Keratinocyte (primary cell): ENCODE results near the gene TYW1B.
"Not testable (repeated sequence)": the region's sequence is repeated elsewhere in the genome, so short reads cannot be mapped to it uniquely, and the experiment has no call there.

Source experiments
- EZH2 ChIP-seq: IDR thresholded peaks from one replicate; pipeline ENCODE4 v1.6.1; 2012; ENCODE audit warnings: inconsistent platforms, mild to moderate bottlenecking, low read length, moderate library complexity
- TF ChIP-seq, protein P1 (sequence below), 3 experiments: IDR thresholded peaks in 1 of 3; conservative IDR thresholded peaks in 1 of 3; optimal IDR thresholded peaks in 1 of 3; 2 replicates in 2 of 3; 3 replicates in 1 of 3; pipeline versions ENCODE3 to v1.5.1; 2011; ENCODE audit warnings: low read length in 3 of 3, mild to moderate bottlenecking in 3 of 3, moderate library complexity in 2 of 3, control low read depth in 1 of 3, inconsistent platforms in 1 of 3; ENCODE audit not compliant: insufficient read depth in 2 of 3; ENCODE audit errors: extremely low read depth in 1 of 3

DNA sequence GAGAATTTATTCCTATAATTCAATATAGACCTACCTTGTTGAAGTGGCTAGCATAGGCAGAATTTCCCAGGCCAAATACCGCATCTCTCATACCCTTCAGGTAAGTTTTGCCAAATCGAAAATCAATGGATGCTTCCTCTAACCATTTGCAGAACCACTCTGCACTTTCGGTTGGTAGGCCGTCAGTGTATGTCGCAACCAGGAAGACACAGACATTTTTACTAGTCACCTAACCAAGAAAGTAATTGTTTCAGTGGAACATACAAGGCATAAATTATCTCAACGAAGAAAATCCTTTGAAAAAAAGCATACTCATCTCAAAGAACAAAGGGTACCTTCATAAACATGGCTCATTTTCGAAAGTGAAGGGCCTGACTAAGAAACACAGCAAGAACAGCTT lies 17.6 kb downstream of the TYW1B start:
- TF ChIP-seq, protein P1, sequence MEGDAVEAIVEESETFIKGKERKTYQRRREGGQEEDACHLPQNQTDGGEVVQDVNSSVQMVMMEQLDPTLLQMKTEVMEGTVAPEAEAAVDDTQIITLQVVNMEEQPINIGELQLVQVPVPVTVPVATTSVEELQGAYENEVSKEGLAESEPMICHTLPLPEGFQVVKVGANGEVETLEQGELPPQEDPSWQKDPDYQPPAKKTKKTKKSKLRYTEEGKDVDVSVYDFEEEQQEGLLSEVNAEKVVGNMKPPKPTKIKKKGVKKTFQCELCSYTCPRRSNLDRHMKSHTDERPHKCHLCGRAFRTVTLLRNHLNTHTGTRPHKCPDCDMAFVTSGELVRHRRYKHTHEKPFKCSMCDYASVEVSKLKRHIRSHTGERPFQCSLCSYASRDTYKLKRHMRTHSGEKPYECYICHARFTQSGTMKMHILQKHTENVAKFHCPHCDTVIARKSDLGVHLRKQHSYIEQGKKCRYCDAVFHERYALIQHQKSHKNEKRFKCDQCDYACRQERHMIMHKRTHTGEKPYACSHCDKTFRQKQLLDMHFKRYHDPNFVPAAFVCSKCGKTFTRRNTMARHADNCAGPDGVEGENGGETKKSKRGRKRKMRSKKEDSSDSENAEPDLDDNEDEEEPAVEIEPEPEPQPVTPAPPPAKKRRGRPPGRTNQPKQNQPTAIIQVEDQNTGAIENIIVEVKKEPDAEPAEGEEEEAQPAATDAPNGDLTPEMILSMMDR (optimal IDR thresholded peaks at IDR 0.05 in 1 of 3, IDR thresholded peaks at IDR 0.05 in 1 of 3, conservative IDR thresholded peaks at IDR 0.05 in 1 of 3; ENCODE audit: extremely low read depth in 1 of 3, insufficient read depth in 2 of 3, low read length in 3 of 3), result not testable (repeated sequence)
- not testable (repeated sequence) for TF ChIP-seq EZH2
